GM13977 (cell line): ENCODE data around the gene EXOC4.

ENCODE experiments used
- DNase-seq: peaks from one replicate; pipeline ENCODE4 v3.0.0; 2012; ENCODE audit warnings: low spot score
- in situ Hi-C: fragments of 300-500 bp; cut with MboI; formaldehyde crosslinking; loops from one replicate; pipeline ENCODE4 v1.12.0; 2022; ENCODE audit warnings: low sequenced_read_pairs, low pct_unique_long_range_greater_than_20kb, mixed read lengths, inconsistent platforms; ENCODE audit not compliant: unreplicated experiment
- TF ChIP-seq, protein P1 (sequence below): IDR thresholded peaks from 2 replicates; pipeline ENCODE4 v1.5.1; 2012; ENCODE audit warnings: mild to moderate bottlenecking, control low read depth; ENCODE audit not compliant: insufficient read depth; ENCODE audit errors: extremely low read depth, missing control alignments

Gene EXOC4

GRCh38 chr7:133941496-133941895 is 688.6 kb downstream of the EXOC4 start:
- no peak for DNase-seq
- in situ Hi-C loops = no loop called here
- TF ChIP-seq, protein P1, sequence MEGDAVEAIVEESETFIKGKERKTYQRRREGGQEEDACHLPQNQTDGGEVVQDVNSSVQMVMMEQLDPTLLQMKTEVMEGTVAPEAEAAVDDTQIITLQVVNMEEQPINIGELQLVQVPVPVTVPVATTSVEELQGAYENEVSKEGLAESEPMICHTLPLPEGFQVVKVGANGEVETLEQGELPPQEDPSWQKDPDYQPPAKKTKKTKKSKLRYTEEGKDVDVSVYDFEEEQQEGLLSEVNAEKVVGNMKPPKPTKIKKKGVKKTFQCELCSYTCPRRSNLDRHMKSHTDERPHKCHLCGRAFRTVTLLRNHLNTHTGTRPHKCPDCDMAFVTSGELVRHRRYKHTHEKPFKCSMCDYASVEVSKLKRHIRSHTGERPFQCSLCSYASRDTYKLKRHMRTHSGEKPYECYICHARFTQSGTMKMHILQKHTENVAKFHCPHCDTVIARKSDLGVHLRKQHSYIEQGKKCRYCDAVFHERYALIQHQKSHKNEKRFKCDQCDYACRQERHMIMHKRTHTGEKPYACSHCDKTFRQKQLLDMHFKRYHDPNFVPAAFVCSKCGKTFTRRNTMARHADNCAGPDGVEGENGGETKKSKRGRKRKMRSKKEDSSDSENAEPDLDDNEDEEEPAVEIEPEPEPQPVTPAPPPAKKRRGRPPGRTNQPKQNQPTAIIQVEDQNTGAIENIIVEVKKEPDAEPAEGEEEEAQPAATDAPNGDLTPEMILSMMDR = no peak

DNA sequence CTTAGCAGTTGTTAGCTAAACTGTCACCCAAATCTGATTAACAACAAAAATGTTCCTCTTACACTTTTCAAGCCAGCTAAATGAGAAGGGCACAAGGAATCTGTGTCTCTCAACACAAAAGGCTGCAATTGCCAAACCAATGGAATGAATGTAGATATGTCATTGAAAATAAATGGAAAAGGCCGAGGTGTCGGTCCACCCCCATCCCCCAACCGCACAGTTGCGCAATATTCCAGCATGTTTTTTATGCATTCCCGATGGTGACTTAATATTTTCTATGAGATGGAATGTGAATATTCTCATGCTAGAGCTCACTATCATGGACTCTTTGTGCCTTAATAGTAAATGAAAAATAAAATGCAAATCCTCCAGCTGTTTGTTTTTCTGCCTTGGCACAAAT is 692.6 kb downstream of the EXOC4 start:
- in situ Hi-C loops = no loop called here
- TF ChIP-seq, protein P1 = no peak

DNA sequence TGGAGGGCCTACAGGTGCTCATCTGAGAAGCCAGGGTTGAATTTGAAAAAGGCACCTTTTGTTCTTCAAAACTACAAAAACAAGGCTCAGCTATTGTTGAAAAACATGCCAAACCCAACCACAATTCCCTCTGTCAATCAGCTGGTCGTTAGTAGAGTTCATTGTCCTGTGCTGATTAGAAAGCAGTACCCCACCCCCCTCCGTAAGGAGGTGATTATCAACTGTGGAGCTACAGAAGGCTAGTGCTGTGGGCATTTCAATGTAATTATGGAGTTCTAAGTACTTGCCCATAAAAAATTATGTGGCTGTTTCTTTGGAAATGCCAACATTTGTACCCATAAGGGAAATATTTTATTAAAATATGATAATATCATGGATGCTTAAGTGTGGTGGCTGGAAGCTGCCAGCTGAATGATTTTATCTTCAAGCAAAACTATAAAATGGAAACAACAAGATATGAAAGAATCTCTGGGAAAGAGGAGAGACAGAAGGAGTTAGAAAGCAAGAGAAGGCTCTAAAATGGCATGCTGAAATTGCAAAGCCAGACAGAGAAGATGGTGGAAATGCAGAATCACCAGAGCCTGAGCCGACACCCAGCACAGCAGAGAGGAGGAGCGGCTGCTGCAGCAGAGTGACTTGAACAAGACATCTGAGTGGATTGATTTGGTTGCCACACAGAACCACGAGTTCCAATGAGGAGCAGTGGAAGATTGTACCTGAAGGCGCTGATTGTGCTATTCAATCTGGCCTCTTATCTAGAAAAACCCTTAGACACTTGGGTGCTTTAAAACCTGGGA is 694.8 kb downstream of the EXOC4 start:
- TF ChIP-seq, protein P1 = no peak
- no peak for DNase-seq
- in situ Hi-C loops = no loop called here

More for the DNA sequence above, 692.6 kb downstream of the EXOC4 start:
- DNase-seq = no peak

GRCh38 chr7:133948588-133948987 is 695.7 kb downstream of the EXOC4 start:
- no peak for DNase-seq
- in situ Hi-C loops = no loop called here
- TF ChIP-seq, protein P1 = no peak

DNA sequence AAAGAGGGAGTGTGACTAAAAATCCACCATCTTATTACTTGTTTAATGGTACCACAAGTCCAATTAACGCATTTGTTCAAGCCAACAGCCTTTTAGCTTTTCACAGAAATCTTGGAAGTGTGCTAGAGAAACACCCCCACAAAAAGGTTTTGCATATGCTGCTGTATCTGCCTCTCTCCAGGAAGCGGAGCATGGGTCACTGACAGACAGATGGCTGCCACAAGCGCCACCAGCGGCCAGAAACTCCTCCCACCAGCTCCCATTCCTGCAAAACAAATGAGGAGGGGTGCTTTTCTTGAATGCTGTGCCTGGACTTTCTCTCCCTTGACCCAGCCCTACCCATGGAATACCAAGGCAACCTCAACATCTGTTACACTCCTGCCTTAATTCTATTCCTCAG is 698.0 kb downstream of the EXOC4 start:
- no peak for DNase-seq
- in situ Hi-C loops = no loop called here
- TF ChIP-seq, protein P1 = no peak

GRCh38 chr7:133955208-133955607 is 702.3 kb downstream of the EXOC4 start:
- in situ Hi-C loops = no loop called here
- no peak for DNase-seq
- TF ChIP-seq, protein P1 = no peak
